Smooth muscle cell (in vitro differentiated cells): ENCODE data around the gene PSMG3. TPM values are rescaled to one million over a fixed set of nuclear protein-coding genes. Genes with fewer than 3 reads are reported as not detected.

Experiments
- DNase-seq: peaks from one replicate; lab custom pipeline; 2025; ENCODE audit not compliant: unreplicated experiment; lab: John Stamatoyannopoulos, UW
- H2AFZ ChIP-seq: fragments of 200-600 bp; sonication (generic); 2 replicates; pipeline ENCODE4 v1.6.0; 2016; ENCODE audit warnings: antibody characterized with exemption, low read depth, mild to moderate bottlenecking
- H3F3A ChIP-seq: fragments of 200-600 bp; sonication (generic); 2 replicates; pipeline ENCODE4 v1.6.0; 2017; ENCODE audit warnings: antibody characterized with exemption, low read depth
- H3K27ac ChIP-seq: fragments of 200-600 bp; sonication (generic); 2 replicates; pipeline ENCODE4 v1.5.1; 2016; ENCODE audit warnings: low read depth, mild to moderate bottlenecking
- H3K27me3 ChIP-seq: fragments of 200-600 bp; sonication (generic); 2 replicates; pipeline ENCODE4 v1.6.1; 2016; ENCODE audit warnings: low read depth, mild to moderate bottlenecking
- H3K36me3 ChIP-seq: fragments of 200-600 bp; sonication (generic); 2 replicates; pipeline ENCODE4 v1.5.1; 2016; ENCODE audit warnings: low read depth
- H3K4me1 ChIP-seq: fragments of 200-600 bp; sonication (generic); 2 replicates; pipeline ENCODE4 v1.5.1; 2016; ENCODE audit warnings: low read depth
- H3K4me2 ChIP-seq: fragments of 200-600 bp; sonication (generic); 2 replicates; pipeline ENCODE4 v1.6.0; 2016; ENCODE audit warnings: mild to moderate bottlenecking
- H3K4me3 ChIP-seq: fragments of 200-600 bp; sonication (generic); 2 replicates; pipeline ENCODE4 v1.5.1; 2016; ENCODE audit warnings: mild to moderate bottlenecking
- H3K79me2 ChIP-seq: fragments of 200-600 bp; sonication (generic); 2 replicates; pipeline ENCODE4 v1.6.0; 2016; ENCODE audit warnings: low read depth, mild to moderate bottlenecking
- H3K9ac ChIP-seq: fragments of 200-600 bp; sonication (generic); 2 replicates; pipeline ENCODE4 v1.6.0; 2016; ENCODE audit warnings: low read depth
- H3K9me3 ChIP-seq: fragments of 200-600 bp; sonication (generic); replicated peaks from 2 replicates; pipeline ENCODE4 v1.5.1; 2016; ENCODE audit warnings: low read depth
- H4K20me1 ChIP-seq: fragments of 200-600 bp; sonication (generic); 2 replicates; pipeline ENCODE4 v1.6.0; 2016; ENCODE audit warnings: low read depth
- WGBS: methylation state at CpG from one replicate; pipeline ENCODE4 v1.1.7; 2016; ENCODE audit warnings: low lambda C conversion rate; 5-methylcytosine and 5-hydroxymethylcytosine counted together
- polyA plus RNA-seq: library from polyadenylated mRNA; unstranded; fragments of >200 nt; fragmentation: Nextera tagmentation; extraction: Ambion mirVana; gene quantifications from 2 replicates; pipeline ENCODE4 v1.2.1, GENCODE V29; 2016
- total RNA-seq: library from RNA; depleted of rRNA; stranded (reverse); fragments of >200 nt; gene quantifications from 2 replicates; pipeline ENCODE4 v1.2.3, GENCODE V29; 2014
- TF ChIP-seq, protein P1 (sequence below): fragments of 200-600 bp; sonication (generic); IDR thresholded peaks from 2 replicates; pipeline ENCODE4 v1.5.1; 2017; ENCODE audit warnings: borderline replicate concordance, mild to moderate bottlenecking, antibody characterized with exemption; ENCODE audit not compliant: insufficient read depth, poor library complexity, severe bottlenecking

The PSMG3 gene
- total and polyA plus RNA-seq, 2 experiments from 2014 or later: 24.5 to 45.3 TPM

GRCh38 chr7:1537535-1538412 lies 32.1 kb downstream of the PSMG3 start:
- 62% methylated on average over 42 of the region's 56 CpGs for WGBS
- H4K20me1 ChIP-seq: peaks cover 15% of the 10 kb centered on the region
- TF ChIP-seq, protein P1, sequence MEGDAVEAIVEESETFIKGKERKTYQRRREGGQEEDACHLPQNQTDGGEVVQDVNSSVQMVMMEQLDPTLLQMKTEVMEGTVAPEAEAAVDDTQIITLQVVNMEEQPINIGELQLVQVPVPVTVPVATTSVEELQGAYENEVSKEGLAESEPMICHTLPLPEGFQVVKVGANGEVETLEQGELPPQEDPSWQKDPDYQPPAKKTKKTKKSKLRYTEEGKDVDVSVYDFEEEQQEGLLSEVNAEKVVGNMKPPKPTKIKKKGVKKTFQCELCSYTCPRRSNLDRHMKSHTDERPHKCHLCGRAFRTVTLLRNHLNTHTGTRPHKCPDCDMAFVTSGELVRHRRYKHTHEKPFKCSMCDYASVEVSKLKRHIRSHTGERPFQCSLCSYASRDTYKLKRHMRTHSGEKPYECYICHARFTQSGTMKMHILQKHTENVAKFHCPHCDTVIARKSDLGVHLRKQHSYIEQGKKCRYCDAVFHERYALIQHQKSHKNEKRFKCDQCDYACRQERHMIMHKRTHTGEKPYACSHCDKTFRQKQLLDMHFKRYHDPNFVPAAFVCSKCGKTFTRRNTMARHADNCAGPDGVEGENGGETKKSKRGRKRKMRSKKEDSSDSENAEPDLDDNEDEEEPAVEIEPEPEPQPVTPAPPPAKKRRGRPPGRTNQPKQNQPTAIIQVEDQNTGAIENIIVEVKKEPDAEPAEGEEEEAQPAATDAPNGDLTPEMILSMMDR: no peak
- H2AFZ ChIP-seq: no peak overlapping the region
- H3K9ac ChIP-seq: peak overlapping the region; percentile 97
- peaks cover 7% of the 10 kb centered on the region for H3F3A ChIP-seq
- H3K79me2 ChIP-seq: peaks cover 43% of the 10 kb centered on the region
- peaks cover 16% of the 10 kb centered on the region for H3K4me1 ChIP-seq
- no peaks in the 10 kb centered on the region for H3K9me3 ChIP-seq
- H3K4me3 ChIP-seq: peak overlapping the region; percentile 44
- peak overlapping the region; percentile 99 for H3K27ac ChIP-seq
- H3K36me3 ChIP-seq: no peaks in the 10 kb centered on the region
- peak overlapping the region; percentile 82 for H3K4me2 ChIP-seq
- no peaks in the 10 kb centered on the region for H3K27me3 ChIP-seq
- peak; percentile 41 for DNase-seq

- TF ChIP-seq, protein P1: no peak
- Histone ChIP-seq H3K4me2 (peak overlapping the region; percentile 82), H3K9ac (peak overlapping the region; percentile 97), H3K4me3 (peak overlapping the region; percentile 44), H3K4me1 (peaks cover 16% of the 10 kb centered on the region), H3K9me3 (no peaks in the 10 kb centered on the region), H4K20me1 (peaks cover 19% of the 10 kb centered on the region), H3F3A (peaks cover 13% of the 10 kb centered on the region), H2AFZ (no peak overlapping the region), H3K27me3 (no peaks in the 10 kb centered on the region), H3K27ac (peak overlapping the region; percentile 99), H3K36me3 (no peaks in the 10 kb centered on the region), H3K79me2 (peaks cover 43% of the 10 kb centered on the region)
- DNase-seq: peak; percentile 88
- 8% methylated on average over 45 of the region's 52 CpGs for WGBS
Measured at GRCh38 chr7:1536743-1537534, 32.9 kb downstream of the PSMG3 start.

- Histone ChIP-seq H3K27ac (peak overlapping the region; percentile 99), H3K79me2 (peaks cover 43% of the 10 kb centered on the region), H2AFZ (no peak overlapping the region)
Measured at GRCh38 chr7:1536455-1536742, 33.4 kb downstream of the PSMG3 start.

More at GRCh38 chr7:1536455-1536742, 33.4 kb downstream of the PSMG3 start:
- Histone ChIP-seq H3K9me3 (no peaks in the 10 kb centered on the region), H4K20me1 (peaks cover 25% of the 10 kb centered on the region), H3K4me3 (no peak overlapping the region), H3K9ac (peak overlapping the region; percentile 97), H3K27me3 (no peaks in the 10 kb centered on the region), H3K36me3 (no peaks in the 10 kb centered on the region), H3K4me1 (peaks cover 16% of the 10 kb centered on the region), H3K4me2 (peak overlapping the region; percentile 82), H3F3A (peaks cover 13% of the 10 kb centered on the region)
- TF ChIP-seq, protein P1: no peak
- 71% methylated on average over 7 of the region's 7 CpGs for WGBS
- no peak for DNase-seq
